PC-9 (cell line): ENCODE results near the gene TIMM9.

Experiments used
- EZH2 ChIP-seq: fragments of 200-600 bp; sonication (generic); IDR thresholded peaks from 2 replicates; pipeline ENCODE4 v1.8.0; 2017; ENCODE audit warnings: antibody characterized with exemption, low read depth
- TF ChIP-seq, protein P1 (sequence below): fragments of 200-600 bp; sonication (generic); conservative IDR thresholded peaks from 2 replicates; pipeline ENCODE4 v1.6.1; 2017; ENCODE audit warnings: mixed run types, antibody characterized with exemption, mild to moderate bottlenecking, moderate library complexity

DNA sequence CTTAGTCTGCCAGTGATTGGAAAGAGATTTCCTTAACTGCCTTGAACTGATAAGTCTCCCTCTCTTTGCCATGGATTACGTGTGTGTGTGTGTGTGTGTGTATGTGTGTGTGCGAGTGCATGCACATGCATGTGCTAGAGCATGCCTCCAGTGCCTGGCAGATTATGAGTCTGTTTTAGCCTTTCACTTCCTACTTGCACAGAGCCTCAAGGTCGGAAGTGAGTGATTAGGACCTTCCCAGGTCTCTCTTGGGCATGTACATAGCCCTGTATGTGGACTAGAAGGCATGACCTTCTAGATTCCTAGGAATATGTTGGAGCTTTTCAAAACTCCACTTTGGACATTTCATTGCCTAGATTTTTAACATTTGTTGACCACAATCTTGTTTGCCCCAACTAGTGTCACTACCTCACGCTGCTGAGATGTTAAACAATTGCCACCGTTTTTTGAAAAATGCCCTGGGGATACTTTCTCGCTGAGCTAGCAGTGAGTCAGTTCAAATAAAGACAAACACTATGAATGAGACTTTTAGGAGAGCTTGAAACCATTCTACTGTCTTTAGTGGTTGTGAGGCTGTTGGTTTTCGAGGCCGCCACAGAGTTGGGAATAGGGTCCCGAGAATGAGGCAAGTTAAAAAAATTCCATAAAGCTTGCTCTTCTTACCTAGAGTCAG, 28.4 kb upstream of the TIMM9 start:
- TF ChIP-seq, protein P1, sequence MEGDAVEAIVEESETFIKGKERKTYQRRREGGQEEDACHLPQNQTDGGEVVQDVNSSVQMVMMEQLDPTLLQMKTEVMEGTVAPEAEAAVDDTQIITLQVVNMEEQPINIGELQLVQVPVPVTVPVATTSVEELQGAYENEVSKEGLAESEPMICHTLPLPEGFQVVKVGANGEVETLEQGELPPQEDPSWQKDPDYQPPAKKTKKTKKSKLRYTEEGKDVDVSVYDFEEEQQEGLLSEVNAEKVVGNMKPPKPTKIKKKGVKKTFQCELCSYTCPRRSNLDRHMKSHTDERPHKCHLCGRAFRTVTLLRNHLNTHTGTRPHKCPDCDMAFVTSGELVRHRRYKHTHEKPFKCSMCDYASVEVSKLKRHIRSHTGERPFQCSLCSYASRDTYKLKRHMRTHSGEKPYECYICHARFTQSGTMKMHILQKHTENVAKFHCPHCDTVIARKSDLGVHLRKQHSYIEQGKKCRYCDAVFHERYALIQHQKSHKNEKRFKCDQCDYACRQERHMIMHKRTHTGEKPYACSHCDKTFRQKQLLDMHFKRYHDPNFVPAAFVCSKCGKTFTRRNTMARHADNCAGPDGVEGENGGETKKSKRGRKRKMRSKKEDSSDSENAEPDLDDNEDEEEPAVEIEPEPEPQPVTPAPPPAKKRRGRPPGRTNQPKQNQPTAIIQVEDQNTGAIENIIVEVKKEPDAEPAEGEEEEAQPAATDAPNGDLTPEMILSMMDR, result no peak
- TF ChIP-seq EZH2, result no peak
